GM21528 (cell line): ENCODE results near the gene NOC3L.

Experiments
- ATAC-seq: cut with Tn5 transposase; IDR thresholded peaks from one replicate; pipeline ENCODE4 v1.9.1; 2021; ENCODE audit warnings: mild to moderate bottlenecking, moderate library complexity; ENCODE audit not compliant: unreplicated experiment, low FRiP score

Gene NOC3L

DNA sequence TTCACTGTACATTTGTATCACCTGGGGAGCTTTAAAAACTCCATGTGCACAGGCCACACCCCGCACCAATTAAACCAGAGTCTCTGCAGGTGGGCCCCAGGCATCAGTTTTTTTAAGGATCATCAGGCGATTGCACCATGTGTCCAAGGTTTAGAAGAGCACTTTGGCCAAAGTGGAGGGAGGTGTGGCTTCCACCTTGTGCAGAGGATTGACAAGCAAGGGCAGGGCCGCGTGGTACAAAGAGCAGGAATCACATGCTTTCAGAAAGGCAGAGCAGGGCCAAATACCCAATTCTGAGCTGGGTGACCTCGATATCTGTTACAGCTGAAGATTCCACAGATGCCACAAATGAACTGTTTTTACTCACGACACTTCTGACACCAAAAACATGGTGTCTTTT is 52.4 kb downstream of the NOC3L start:
- no peak for ATAC-seq

DNA sequence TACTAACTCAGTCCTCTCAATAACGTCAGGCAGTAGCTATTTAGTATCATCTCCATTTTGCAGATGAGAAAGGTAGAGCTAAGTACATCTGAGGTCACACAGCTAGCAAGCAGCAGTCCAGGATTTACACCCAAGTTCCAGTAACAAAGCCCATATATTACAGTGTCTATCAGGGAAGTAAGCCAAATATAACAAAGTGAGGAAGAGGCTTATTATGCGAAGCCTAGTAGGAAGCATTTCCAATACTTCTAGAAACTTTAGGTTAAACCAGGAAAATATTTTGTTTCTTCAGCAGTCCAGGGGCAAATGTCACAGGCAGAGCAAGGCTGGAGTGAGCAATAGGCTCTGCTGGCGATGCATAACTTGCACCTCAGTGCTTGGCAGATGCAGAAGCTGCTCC is 53.9 kb downstream of the NOC3L start:
- ATAC-seq: no peak

- no peak for ATAC-seq
Observed at GRCh38 chr10:94307046-94307615, 55.6 kb downstream of the NOC3L start.

DNA sequence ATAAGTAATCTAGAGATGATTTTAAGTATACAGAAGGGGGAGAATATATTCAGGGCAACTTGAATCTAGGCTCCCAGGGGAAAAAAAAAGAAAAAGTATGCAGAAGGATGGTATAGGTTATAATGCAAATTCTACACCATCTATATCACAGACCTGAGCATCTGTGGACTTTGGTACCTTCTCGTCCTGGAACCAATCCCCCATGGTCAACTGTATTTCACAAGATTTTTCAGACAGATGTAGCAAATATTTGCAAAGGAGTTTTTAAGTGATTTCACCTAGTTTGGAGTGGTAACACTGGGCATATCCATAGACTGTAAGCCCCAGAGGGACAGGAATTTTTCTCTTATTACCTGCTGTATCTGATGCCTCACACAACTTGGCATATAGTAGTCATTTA is 58.8 kb downstream of the NOC3L start:
- no peak for ATAC-seq

DNA sequence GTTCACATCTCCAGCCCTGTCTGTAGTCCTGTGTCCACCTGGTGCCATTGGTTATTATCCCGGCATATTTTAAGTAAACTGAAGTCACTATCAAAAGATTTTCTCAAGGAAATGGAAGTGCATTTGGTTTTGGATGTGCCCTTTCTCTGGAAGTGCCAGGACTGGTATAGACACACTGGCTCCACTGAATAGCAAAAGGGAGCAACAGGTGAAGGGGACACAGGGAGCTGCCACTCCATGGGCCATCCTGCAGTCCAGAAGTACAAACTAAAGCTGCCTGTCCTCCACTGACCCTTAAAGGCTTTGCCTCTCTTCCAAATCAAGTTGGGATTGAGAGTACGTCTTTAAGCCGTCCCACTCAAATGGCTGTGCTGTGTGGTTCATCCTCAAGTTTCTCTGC is 62.7 kb downstream of the NOC3L start:
- no peak for ATAC-seq

DNA sequence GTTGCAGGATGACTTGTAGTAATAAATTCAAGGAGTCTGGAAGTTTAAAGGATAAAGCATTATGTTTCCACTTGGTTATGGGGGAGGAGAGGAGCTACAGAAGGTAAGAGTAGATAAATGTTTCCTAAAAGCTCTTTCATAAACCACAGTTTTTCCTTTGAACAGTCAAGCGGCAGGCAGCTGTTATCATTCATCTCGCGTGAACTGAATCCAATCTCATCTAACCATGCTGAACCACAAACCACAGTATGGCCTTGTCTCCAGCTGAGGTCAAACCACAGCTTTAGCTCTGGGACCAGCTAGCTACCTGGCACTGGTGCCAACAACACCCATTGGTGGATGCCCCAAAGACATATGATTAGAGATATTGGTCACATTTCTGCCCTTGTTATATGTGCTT is 63.3 kb downstream of the NOC3L start:
- ATAC-seq: no peak

DNA sequence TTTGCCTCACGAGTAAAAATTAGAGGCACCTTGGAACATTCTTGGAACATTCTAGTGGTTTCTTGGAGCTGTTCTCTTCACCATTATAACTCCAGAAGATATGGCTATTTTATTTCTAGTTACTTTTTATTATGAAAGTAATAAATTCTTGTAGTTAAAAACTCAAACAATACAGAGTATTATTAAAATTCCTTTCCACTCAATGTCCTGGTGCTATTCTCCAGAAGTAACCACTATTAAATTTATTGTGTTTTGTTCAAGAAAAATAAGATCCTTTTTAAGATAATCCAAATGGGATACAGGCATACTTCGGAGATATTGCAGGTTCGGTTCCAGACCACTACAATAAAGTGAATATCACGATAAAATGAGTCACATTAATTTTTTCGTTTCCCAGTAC is 68.6 kb downstream of the NOC3L start:
- ATAC-seq: no peak

DNA sequence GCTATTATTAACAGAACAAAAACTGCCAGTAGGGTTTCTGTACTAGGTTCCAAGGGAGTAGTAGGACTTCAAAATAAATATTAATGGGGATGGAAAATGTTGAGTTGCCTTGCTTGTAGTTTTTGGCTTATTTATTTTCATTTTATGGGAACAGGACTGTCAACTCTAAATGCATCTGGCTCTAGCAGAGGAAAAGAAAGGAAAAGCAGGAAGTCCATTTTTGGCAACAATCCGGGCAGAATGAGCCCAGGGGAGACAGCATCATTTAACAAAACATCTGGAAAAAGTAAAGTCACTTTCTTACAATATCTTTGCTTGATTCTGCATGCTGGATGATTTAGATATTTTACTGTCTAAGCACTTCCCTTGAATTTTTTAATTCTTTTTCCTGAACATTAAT is 69.4 kb downstream of the NOC3L start:
- no peak for ATAC-seq

GRCh38 chr10:94292434-94293090 is 70.2 kb downstream of the NOC3L start:
- ATAC-seq: no peak

- no peak for ATAC-seq
Observed at GRCh38 chr10:94288361-94289101, 74.2 kb downstream of the NOC3L start.

- ATAC-seq: no peak
Observed at GRCh38 chr10:94287336-94287735, 75.4 kb downstream of the NOC3L start.

- no peak for ATAC-seq
Observed at GRCh38 chr10:94286901-94287300, 75.8 kb downstream of the NOC3L start.

- ATAC-seq: no peak
Observed at GRCh38 chr10:94285271-94285670, 77.5 kb downstream of the NOC3L start.
